ENCODE results near the gene FGF21. TPM values are rescaled to one million over a fixed set of nuclear protein-coding genes. Genes with fewer than 3 reads are reported as not detected.

Gene FGF21, protein sequence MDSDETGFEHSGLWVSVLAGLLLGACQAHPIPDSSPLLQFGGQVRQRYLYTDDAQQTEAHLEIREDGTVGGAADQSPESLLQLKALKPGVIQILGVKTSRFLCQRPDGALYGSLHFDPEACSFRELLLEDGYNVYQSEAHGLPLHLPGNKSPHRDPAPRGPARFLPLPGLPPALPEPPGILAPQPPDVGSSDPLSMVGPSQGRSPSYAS
- total RNA-seq (ENCODE audit: unreplicated experiment) = not detected
- long read RNA-seq = 0 reads

DNA sequence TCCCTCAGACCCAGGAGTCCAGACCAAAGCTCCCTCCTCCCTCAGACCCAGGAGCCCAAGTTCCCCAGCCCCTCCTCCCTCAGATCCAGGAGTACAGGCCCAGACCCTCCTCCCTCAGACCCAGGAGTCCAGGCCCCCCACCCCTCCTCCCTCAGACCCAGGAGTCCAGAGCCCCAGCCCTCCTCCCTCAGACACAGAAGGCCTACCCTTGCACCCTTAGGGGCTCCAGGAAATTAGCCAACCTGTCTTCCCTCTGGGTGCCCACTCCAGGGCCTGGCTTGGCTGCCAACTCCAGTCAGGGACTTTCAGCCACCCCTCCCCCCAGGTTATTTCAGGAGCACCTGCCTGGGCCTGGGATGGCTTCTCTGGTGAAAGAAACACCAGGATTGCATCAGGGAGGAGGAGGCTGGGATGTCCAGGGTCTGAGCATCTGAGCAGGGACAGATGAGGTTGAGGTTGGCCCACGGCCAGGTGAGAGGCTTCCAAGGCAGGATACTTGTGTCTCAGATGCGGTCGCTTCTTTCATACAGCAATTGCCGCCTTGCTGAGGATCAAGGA is at the start of gene FGF21:
TSS of gene FGF21 (plus strand) at position 441 of the 558 bp plus-strand sequence. CDS start 713 bp downstream, outside the sequence.
- Mint-ChIP-seq H3K4me3 (ENCODE audit: unreplicated experiment) (no peak within 1 kb of the TSS), H3K27ac (ENCODE audit: unreplicated experiment) (no peak within 1 kb of the TSS), H3K36me3 (ENCODE audit: low read depth, unreplicated experiment) (peaks cover 4% of the 10 kb centered on the region), H3K27me3 (ENCODE audit: unreplicated experiment) (peaks cover 10% of the 10 kb centered on the region), H3K9me3 (ENCODE audit: unreplicated experiment) (no peaks in the 10 kb centered on the region), H3K4me1 (ENCODE audit: unreplicated experiment) (peaks cover 16% of the 10 kb centered on the region)
- no peak for DNase-seq (ENCODE audit: low spot score)
- no peak for TF ChIP-seq CTCF (IDR thresholded peaks at IDR 0.05; ENCODE audit: unreplicated experiment)

DNA sequence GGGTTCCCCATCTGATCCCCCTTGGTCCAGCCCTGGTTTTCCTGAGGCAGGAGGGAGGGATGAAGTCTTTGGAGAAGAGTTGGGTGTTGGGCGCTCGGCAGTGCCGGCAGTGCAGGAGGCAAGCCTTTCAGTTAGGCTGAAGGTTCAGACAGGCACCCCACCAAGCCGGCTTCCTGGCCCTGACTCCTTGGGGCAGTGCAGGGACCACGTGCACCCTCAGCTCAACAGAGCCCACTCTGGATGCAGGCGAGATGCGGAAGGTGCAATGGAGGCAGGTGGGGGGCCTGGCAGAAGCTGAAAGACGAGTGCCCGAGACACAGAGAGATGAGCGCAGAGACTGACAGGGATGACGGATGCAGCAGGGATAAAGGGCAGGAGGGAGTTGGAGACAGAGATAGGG is 46.9 kb upstream of the FGF21 start:
- TF ChIP-seq CTCF (IDR thresholded peaks at IDR 0.05; ENCODE audit: unreplicated experiment) = no peak
- Mint-ChIP-seq H3K27ac (ENCODE audit: unreplicated experiment) (no peak overlapping the region), H3K4me1 (ENCODE audit: unreplicated experiment) (no peaks in the 10 kb centered on the region), H3K27me3 (ENCODE audit: unreplicated experiment) (peaks cover 16% of the 10 kb centered on the region), H3K4me3 (ENCODE audit: unreplicated experiment) (peak overlapping the region; percentile 57), H3K9me3 (ENCODE audit: unreplicated experiment) (no peaks in the 10 kb centered on the region), H3K36me3 (ENCODE audit: low read depth, unreplicated experiment) (no peaks in the 10 kb centered on the region)
- DNase-seq (ENCODE audit: low spot score) = no peak

- peaks cover 4% of the 10 kb centered on the region for H3K4me1 Mint-ChIP-seq (ENCODE audit: unreplicated experiment)
- no peak for DNase-seq (ENCODE audit: low spot score)
- peaks cover 14% of the 10 kb centered on the region for H3K27me3 Mint-ChIP-seq (ENCODE audit: unreplicated experiment)
- TF ChIP-seq CTCF (IDR thresholded peaks at IDR 0.05; ENCODE audit: unreplicated experiment) = no peak
- H3K27ac Mint-ChIP-seq (ENCODE audit: unreplicated experiment) = no peak overlapping the region
- no peak overlapping the region for H3K4me3 Mint-ChIP-seq (ENCODE audit: unreplicated experiment)
- H3K9me3 Mint-ChIP-seq (ENCODE audit: unreplicated experiment) = no peaks in the 10 kb centered on the region
- H3K36me3 Mint-ChIP-seq (ENCODE audit: low read depth, unreplicated experiment) = no peaks in the 10 kb centered on the region
Measured at GRCh38 chr19:48711106-48711662, 44.1 kb upstream of the FGF21 start.

- Mint-ChIP-seq H3K27me3 (ENCODE audit: unreplicated experiment) (peaks cover 16% of the 10 kb centered on the region), H3K4me1 (ENCODE audit: unreplicated experiment) (peaks cover 9% of the 10 kb centered on the region), H3K4me3 (ENCODE audit: unreplicated experiment) (peak overlapping the region; percentile 86), H3K27ac (ENCODE audit: unreplicated experiment) (no peak overlapping the region), H3K36me3 (ENCODE audit: low read depth, unreplicated experiment) (peaks cover 4% of the 10 kb centered on the region), H3K9me3 (ENCODE audit: unreplicated experiment) (no peaks in the 10 kb centered on the region)
- peak; percentile 34 for DNase-seq (ENCODE audit: low spot score)
- no peak for TF ChIP-seq CTCF (IDR thresholded peaks at IDR 0.05; ENCODE audit: unreplicated experiment)
Measured at GRCh38 chr19:48713041-48713863, 42.1 kb upstream of the FGF21 start.
